Thoracic aorta endothelial cell (primary cell): ENCODE measurements around the gene NAPA. TPM values are rescaled to one million over a fixed set of nuclear protein-coding genes. Genes with fewer than 3 reads are reported as not detected.

Experiments
- total RNA-seq: library from RNA; depleted of rRNA; stranded (reverse); fragments of >200 nt; gene quantifications from 2 replicates; pipeline ENCODE4 v1.2.3, GENCODE V29; 2012

Gene NAPA
- 73.3 and 74.5 TPM in 2 replicates for total RNA-seq

DNA sequence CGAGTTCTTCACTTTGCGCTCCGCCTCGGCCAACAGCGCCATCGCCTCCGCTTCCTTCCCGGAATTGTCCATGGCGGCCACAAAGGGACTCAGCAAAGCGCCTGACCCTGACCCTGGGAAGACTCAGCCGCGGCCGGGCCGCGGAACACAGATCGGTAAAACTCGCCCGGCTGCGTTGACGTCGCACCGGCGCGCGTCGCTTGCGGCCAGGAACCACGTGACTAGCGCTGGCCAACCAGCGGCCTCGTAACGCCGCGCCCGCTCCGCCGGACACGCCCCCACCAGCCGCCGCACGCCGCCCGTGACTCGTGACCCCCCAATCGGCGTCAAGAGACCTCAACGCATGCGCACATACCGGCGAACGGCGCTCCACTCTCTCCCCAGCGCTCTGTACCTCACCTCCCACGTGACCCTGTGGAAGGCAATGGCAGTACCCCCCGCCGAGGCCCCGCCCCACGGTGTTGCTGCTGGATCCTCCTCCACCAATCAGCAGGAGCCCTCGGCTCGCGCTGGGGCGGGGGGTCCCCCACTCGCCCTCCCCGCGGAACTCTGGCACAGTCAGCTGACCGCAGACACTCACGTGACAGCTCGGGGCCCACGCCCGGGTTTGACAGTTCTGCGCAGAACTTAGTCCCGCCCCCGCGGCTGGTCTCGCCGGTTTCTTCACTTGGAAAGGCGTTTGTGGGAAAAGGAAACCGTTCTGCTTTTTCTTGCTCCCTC, at the start of gene NAPA:
Gene NAPA (minus strand): TSS at position 195 of the 720 bp plus-strand sequence. CDS start 123 bp downstream, at position 72.

DNA sequence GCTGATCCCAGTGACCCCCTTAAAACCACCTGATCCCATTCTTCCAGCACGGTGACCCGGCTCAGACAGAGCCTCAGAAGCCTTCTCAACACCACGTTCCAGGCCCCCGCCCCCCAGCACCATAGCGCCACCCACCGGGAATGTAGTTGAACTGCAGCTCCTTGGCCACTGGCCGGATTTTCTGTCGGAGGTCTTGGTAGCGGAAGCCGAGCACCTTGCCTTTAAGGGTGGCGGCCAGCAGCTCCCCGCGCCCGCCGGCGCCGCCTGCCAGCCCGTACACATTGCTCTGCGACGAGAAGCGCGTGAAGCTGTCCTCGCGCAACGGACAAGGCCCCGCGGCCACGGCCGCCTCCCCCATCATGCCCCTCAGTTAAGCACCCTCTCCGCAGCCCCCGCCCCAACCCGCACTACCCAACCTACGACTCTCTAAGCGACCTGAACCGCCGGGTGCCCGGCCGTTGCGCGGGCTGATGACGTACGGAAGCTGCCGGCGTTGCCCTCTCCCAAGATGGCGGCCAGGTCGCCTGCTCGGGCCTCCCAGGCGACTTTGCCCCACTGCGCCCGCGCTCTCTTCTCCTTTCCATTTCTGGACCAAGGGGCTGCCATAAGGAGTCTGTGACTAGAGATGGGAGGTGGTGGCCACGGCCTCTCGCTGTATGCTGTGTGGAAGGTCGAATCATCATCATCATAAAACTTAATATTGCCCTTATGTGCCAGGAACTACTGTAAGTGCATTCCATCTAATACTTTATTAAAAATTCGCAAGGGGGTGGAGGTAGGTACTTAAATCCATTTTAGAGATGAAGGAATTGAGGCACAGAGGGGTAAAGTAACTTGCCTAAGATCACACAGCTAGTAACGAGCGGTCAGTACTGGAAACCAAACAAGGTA, 30.8 kb downstream of the NAPA start, which contains the start of gene KPTN:
Gene KPTN (minus strand): TSS at position 420 of the 891 bp plus-strand sequence. CDS start 59 bp downstream, at position 361.

DNA sequence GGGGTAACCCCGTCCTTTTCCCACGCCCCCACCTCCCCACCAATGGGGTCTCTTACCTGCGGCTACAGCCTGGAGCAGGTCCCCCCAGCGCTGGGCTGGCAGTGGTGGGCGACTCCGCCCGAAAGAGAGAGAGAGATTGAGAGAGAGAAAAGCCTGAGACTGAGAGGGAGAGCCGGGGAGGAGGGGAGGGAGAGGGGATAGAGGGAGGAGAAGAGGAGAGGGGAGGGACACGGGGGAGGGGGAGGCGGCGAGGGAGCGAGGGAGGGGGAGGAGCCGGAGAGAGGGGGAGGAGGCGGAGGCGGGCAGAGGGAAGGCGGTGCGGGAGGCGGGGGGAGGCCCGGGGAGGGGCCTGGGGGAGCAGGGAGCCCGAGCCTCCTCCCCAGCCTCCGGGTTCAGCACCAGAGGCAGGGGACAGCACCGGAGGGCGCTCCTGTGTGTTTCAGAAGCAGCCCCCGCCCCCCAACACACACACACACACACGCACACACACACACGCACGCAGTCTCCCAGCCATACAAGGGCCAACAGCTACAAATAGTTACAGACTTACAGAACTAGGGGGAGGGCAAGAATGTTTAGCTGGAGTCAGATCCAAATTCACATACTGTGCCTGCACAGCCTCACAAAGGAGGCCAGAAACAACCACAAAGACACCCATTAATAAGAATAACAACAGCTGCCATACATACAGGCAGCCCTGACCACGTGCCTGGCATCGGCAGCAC, 43.0 kb downstream of the NAPA start, which contains the start of gene SLC8A2:
Gene SLC8A2 (minus strand): TSS at position 161 of the 725 bp plus-strand sequence. CDS start 5,490 bp downstream, outside the sequence.

Other genes starting within 250 kb of the NAPA start
- 0.53 and 0.65 TPM in 2 replicates for gene INAFM1, start 240.2 kb downstream of the NAPA start, total RNA-seq
- gene C5AR1, start 205.2 kb downstream of the NAPA start, total RNA-seq: not detected in 2 replicates
- gene C5AR2, start 182.9 kb downstream of the NAPA start, total RNA-seq: under 0.01 TPM in 1 of 2 replicates, not detected in the other
- 15.3 and 17.5 TPM in 2 replicates for gene DHX34, start 165.7 kb downstream of the NAPA start, total RNA-seq
- gene MEIS3, start 95.5 kb downstream of the NAPA start, total RNA-seq: not detected in 2 replicates
- gene SLC8A2, start 43.2 kb downstream of the NAPA start, total RNA-seq: not detected in 2 replicates
- gene KPTN, start 30.8 kb downstream of the NAPA start, total RNA-seq: 3.1 and 4.2 TPM in 2 replicates
- 0.14 TPM in 1 of 2 replicates, not detected in the other for gene ZNF541, start 58.1 kb upstream of the NAPA start, total RNA-seq
- gene BICRA, start 94.1 kb upstream of the NAPA start, total RNA-seq: 11.0 and 19.2 TPM in 2 replicates
- 126 and 166 TPM in 2 replicates for gene EHD2, start 198.4 kb upstream of the NAPA start, total RNA-seq
- gene NOP53, start 230.5 kb upstream of the NAPA start, total RNA-seq: 88.4 and 110 TPM in 2 replicates